PC-9 (cell line): ENCODE data around the gene SLC38A9. TPM values are rescaled to one million over a fixed set of nuclear protein-coding genes. Genes with fewer than 3 reads are reported as not detected.
"Not testable (repeated sequence)": the region's sequence is repeated elsewhere in the genome, so short reads cannot be mapped to it uniquely, and the experiment has no call there.

Experiments used
- BruUV-seq: library from RNA; stranded (reverse); fragments of 400-500 nt; replicated peaks from 2 replicates; lab custom pipeline; 2021; lab: Mats Ljungman, UMichigan
- CTCF ChIA-PET: fragments of 300-600 bp; sonication (Branson Sonifier 250); formaldehyde crosslinking; loops from one replicate; lab custom pipeline; 2022; ENCODE audit warnings: antibody characterized with exemption; lab: Charles Lee
- POLR2A ChIA-PET: fragments of 300-600 bp; sonication (Branson Sonifier 250); formaldehyde crosslinking; loops from one replicate; lab custom pipeline; 2022; ENCODE audit warnings: antibody characterized with exemption; ENCODE audit not compliant: unreplicated experiment; lab: Charles Lee
- DNase-seq, 2 experiments: peaks; one replicate each; pipeline versions ENCODE4 v3.0.0 to v3.0.0-alpha.2; 2015 to 2022; ENCODE audit warnings: mixed read lengths in 1 of 2
- H2AFZ ChIP-seq: fragments of 200-600 bp; sonication (generic); 2 replicates; pipeline ENCODE4 v1.8.1; 2017; ENCODE audit warnings: antibody characterized with exemption
- H3F3A ChIP-seq: fragments of 200-600 bp; sonication (generic); 2 replicates; pipeline ENCODE4 v1.8.1; 2017; ENCODE audit warnings: antibody characterized with exemption, mild to moderate bottlenecking, low read depth; ENCODE audit not compliant: insufficient read depth
- H3K27ac ChIP-seq: fragments of 200-600 bp; sonication (generic); 2 replicates; pipeline ENCODE4 v1.6.1; 2016; ENCODE audit warnings: mixed run types
- H3K27me3 ChIP-seq: fragments of 200-600 bp; sonication (generic); 2 replicates; pipeline ENCODE4 v1.6.1; 2016; ENCODE audit warnings: low read depth, mixed run types; ENCODE audit not compliant: insufficient read depth
- H3K36me3 ChIP-seq: fragments of 200-600 bp; sonication (generic); 2 replicates; pipeline ENCODE4 v1.6.1; 2016; ENCODE audit warnings: low read depth, mixed run types
- H3K4me1 ChIP-seq: fragments of 200-600 bp; sonication (generic); replicated peaks from 2 replicates; pipeline ENCODE4 v1.6.1; 2016; ENCODE audit warnings: mixed run types; ENCODE audit not compliant: insufficient read depth
- H3K4me2 ChIP-seq: fragments of 200-600 bp; sonication (generic); 2 replicates; pipeline ENCODE4 v1.6.1; 2017; ENCODE audit warnings: mixed run types
- H3K4me3 ChIP-seq: fragments of 200-600 bp; sonication (generic); 2 replicates; pipeline ENCODE4 v1.6.1; 2016; ENCODE audit warnings: mixed run types
- H3K79me2 ChIP-seq: fragments of 200-600 bp; sonication (generic); 2 replicates; pipeline ENCODE4 v1.6.1; 2017; ENCODE audit warnings: low read depth, mixed run types
- H3K9me2 ChIP-seq: fragments of 200-600 bp; sonication (generic); 2 replicates; pipeline ENCODE4 v1.8.1; 2017; ENCODE audit warnings: mild to moderate bottlenecking; ENCODE audit not compliant: insufficient read depth
- H3K9me3 ChIP-seq: fragments of 200-600 bp; sonication (generic); 2 replicates; pipeline ENCODE4 v1.8.1; 2016; ENCODE audit warnings: low read depth; ENCODE audit not compliant: insufficient read depth
- H4K20me1 ChIP-seq: fragments of 200-600 bp; sonication (generic); 2 replicates; pipeline ENCODE4 v1.8.1; 2017; ENCODE audit not compliant: insufficient read depth
- CTCF ChIP-seq: fragments of 200-600 bp; sonication (generic); conservative IDR thresholded peaks from 2 replicates; pipeline ENCODE4 v1.6.1; 2017; ENCODE audit warnings: mixed run types, antibody characterized with exemption, mild to moderate bottlenecking, moderate library complexity
- EZH2 ChIP-seq: fragments of 200-600 bp; sonication (generic); IDR thresholded peaks from 2 replicates; pipeline ENCODE4 v1.8.0; 2017; ENCODE audit warnings: antibody characterized with exemption, low read depth
- intact Hi-C: fragments of 100-400 bp; cut with micrococcal nuclease; formaldehyde crosslinking; loops from one replicate; pipeline ENCODE4 v1.10.0; 2022; ENCODE audit not compliant: unreplicated experiment
- total RNA-seq: library from RNA; stranded (reverse); gene quantifications from 2 replicates; pipeline ENCODE4 v1.2.3, GENCODE V29; 2021

Gene SLC38A9
- total RNA-seq, 1 experiment from 2014 or later: 26.6 TPM

GRCh38 chr5:55731848-55732247, 19.7 kb upstream of the SLC38A9 start:
- H3K9me2 ChIP-seq: no peaks in the 10 kb centered on the region
- no peak overlapping the region for H2AFZ ChIP-seq
- H3K36me3 ChIP-seq: no peaks in the 10 kb centered on the region
- no peak overlapping the region for H3K27ac ChIP-seq
- H4K20me1 ChIP-seq: no peaks in the 10 kb centered on the region
- intact Hi-C loops: no loop called here
- no peak overlapping the region for H3K4me2 ChIP-seq
- BruUV-seq: no TSS peak
- H3K27me3 ChIP-seq: no peaks in the 10 kb centered on the region
- no peak for DNase-seq
- TF ChIP-seq EZH2: no peak
- TF ChIP-seq CTCF: no peak
- no peaks in the 10 kb centered on the region for H3K79me2 ChIP-seq
- H3K4me1 ChIP-seq: no peaks in the 10 kb centered on the region
- H3F3A ChIP-seq: no peaks in the 10 kb centered on the region
- POLR2A ChIA-PET: no interaction called here
- no peak overlapping the region for H3K4me3 ChIP-seq
- H3K9me3 ChIP-seq: no peaks in the 10 kb centered on the region
- CTCF ChIA-PET: no interaction called here

GRCh38 chr5:55724281-55724680, 12.2 kb upstream of the SLC38A9 start:
- intact Hi-C loops: no loop called here
- H3K9me3 ChIP-seq: no peaks in the 10 kb centered on the region; the same call in 1 of the 2 replicates
- H3K27me3 ChIP-seq: no peaks in the 10 kb centered on the region
- ChIA-PET POLR2A (interaction anchor here (0.6 kb wide), 1 partner anchor 174 kb away, joined by 8 read pairs; no protein-coding TSS in a partner anchor), CTCF (no interaction called here)
- no peaks in the 10 kb centered on the region for H3K4me1 ChIP-seq
- H3K36me3 ChIP-seq: no peaks in the 10 kb centered on the region
- no peaks in the 10 kb centered on the region for H3K79me2 ChIP-seq
- no peaks in the 10 kb centered on the region for H4K20me1 ChIP-seq
- H3K4me3 ChIP-seq: no peak overlapping the region
- H2AFZ ChIP-seq: no peak overlapping the region
- no peaks in the 10 kb centered on the region for H3K9me2 ChIP-seq
- no peak overlapping the region for H3K27ac ChIP-seq
- BruUV-seq: no TSS peak
- no peak for DNase-seq
- no peak for TF ChIP-seq EZH2
- no peak for TF ChIP-seq CTCF
- no peaks in the 10 kb centered on the region for H3F3A ChIP-seq
- H3K4me2 ChIP-seq: no peak overlapping the region

GRCh38 chr5:55720188-55720703, 8.1 kb upstream of the SLC38A9 start:
- DNase-seq: no peak
- Histone ChIP-seq H3K9me3 (peaks cover 5% of the 10 kb centered on the region; the same call in 1 of the 2 replicates), H3K9me2 (no peaks in the 10 kb centered on the region), H2AFZ (no peak overlapping the region), H3K27me3 (no peaks in the 10 kb centered on the region), H3F3A (no peaks in the 10 kb centered on the region), H3K27ac (no peak overlapping the region), H3K4me3 (no peak overlapping the region), H3K79me2 (no peaks in the 10 kb centered on the region), H3K4me2 (no peak overlapping the region), H4K20me1 (no peaks in the 10 kb centered on the region), H3K36me3 (no peaks in the 10 kb centered on the region), H3K4me1 (no peaks in the 10 kb centered on the region)
- intact Hi-C loops: no loop called here
- POLR2A ChIA-PET: no interaction called here
- BruUV-seq: no TSS peak
- CTCF ChIA-PET: no interaction called here
- TF ChIP-seq CTCF: no peak
- no peak for TF ChIP-seq EZH2

- H3K9me2 ChIP-seq, H3K4me1 ChIP-seq, H3K36me3 ChIP-seq, BruUV-seq, H3K4me3 ChIP-seq, H3K27ac ChIP-seq, H3K9me3 ChIP-seq, H3K27me3 ChIP-seq, H2AFZ ChIP-seq, H4K20me1 ChIP-seq, intact Hi-C loops, CTCF ChIA-PET, DNase-seq, H3K4me2 ChIP-seq, H3K79me2 ChIP-seq, POLR2A ChIA-PET, H3F3A ChIP-seq: not testable (repeated sequence)
These were observed 6.9 kb upstream of the SLC38A9 start for GRCh38 chr5:55719026-55719425.
